SU-DHL-6 (cell line): Measurements from ENCODE around the gene WWOX.

Source experiments
- CTCF ChIP-seq: fragments of 200-600 bp; sonication (generic); IDR thresholded peaks from one replicate; pipeline ENCODE4 v1.5.1; 2017; ENCODE audit warnings: antibody characterized with exemption, mild to moderate bottlenecking, low read length, moderate library complexity; ENCODE audit not compliant: insufficient read depth, poor library complexity, severe bottlenecking
- EZH2phosphoT487 ChIP-seq: fragments of 200-600 bp; sonication (generic), shearing (Covaris generic); conservative IDR thresholded peaks from 2 replicates; pipeline ENCODE4 v1.6.1; 2018; ENCODE audit warnings: mild to moderate bottlenecking, antibody characterized with exemption, low read length, moderate library complexity, mixed read lengths

- TF ChIP-seq CTCF (no peak), EZH2phosphoT487 (no peak)
Observed at GRCh38 chr16:78738557-78738956, 639.1 kb downstream of the WWOX start.
